NCI-H2107 treated with DMSO at 0.1 percent for 48 hours (cell line): ENCODE results near the gene DACH1.

Experiments used
- DNase-seq: peaks from one replicate; lab custom pipeline; 2025; ENCODE audit not compliant: unreplicated experiment; lab: John Stamatoyannopoulos, UW

DACH1 gene

GRCh38 chr13:71593566-71593965 lies 273.4 kb downstream of the DACH1 start:
- no peak for DNase-seq

GRCh38 chr13:71591374-71591773 lies 275.6 kb downstream of the DACH1 start:
- no peak for DNase-seq

GRCh38 chr13:71590654-71591148 lies 276.3 kb downstream of the DACH1 start:
- no peak for DNase-seq

DNA sequence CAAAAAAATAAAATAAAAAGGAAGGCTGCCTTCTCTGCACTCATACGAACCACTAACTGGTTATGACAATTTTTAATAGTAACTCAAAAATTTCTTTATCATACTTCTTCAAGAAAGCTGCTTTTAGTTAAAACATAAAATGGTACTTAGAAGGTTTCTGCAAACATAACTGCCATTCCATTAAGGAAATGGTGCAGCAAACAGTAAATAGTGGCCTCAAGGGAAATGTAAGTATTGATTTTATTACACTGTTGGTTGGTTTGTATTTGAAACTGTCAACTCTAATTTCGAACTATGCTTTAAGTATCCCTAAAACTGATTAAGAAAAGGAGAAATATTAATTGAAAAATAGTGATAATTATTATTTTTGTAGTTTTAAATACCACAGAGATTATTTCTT lies 278.0 kb downstream of the DACH1 start:
- peak; percentile 67 for DNase-seq

- peak; percentile 82 for DNase-seq
Observed at GRCh38 chr13:71587817-71588216, 279.2 kb downstream of the DACH1 start.

- no peak for DNase-seq
Observed at GRCh38 chr13:71587193-71587592, 279.8 kb downstream of the DACH1 start.

DNA sequence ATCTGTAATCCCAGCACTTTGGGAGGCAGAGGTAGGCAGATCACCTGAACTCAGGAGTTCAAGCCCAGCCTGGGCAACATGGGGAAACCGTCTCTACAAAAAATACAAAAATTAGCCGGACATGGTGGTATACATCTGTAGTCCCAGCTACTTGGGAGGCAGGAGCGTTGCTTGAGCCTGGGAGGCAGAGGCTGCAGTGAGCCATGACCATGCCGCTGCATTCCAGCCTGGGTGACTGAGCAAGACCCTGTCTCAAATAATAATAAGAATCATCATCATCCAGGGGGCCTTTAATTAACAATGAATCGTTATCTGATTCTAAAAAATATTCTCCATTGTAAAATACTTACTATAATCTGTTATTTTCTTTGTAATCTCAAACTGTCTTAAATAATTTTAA lies 283.4 kb downstream of the DACH1 start:
- no peak for DNase-seq

- no peak for DNase-seq
Observed at GRCh38 chr13:71580614-71581013, 286.4 kb downstream of the DACH1 start.

DNA sequence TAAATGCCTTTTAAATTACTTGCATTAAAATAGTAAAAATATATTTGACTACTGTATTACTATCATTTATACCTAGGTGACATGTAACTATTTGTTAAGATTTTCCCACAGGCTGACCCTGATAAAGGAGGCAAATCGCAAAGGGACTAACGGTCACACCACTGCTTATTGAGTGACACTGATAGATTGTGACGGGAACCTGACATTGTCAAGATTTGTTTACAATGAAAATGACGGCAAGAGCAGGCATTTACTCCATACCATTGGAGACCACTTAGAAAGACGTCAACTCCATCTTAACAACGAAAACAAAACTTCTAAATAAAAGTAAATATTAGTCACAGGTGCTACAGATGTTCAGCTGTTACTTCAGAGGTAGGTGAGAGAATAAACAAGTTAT lies 289.0 kb downstream of the DACH1 start:
- DNase-seq: no peak

DNA sequence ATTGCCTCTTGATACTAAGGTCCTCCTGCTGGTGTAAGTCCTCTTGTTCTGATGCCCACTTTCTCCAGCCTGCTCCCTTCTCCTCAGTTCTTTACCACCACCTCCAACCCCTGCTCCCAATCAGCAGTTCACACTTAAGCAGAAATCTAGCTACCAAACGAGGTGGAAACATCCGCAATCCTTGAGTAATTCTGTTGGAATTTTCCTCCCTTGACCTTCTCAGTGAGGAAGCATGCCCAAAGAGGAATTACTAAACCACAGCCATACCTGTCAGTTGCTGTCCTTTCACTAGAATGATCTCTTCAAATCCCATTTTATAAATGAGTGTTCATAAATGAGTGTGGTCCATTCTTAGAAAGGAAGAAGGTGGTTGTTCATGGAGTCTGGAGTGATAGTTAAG lies 289.9 kb downstream of the DACH1 start:
- DNase-seq: no peak

- no peak for DNase-seq
Observed at GRCh38 chr13:71576571-71576970, 290.4 kb downstream of the DACH1 start.

GRCh38 chr13:71546881-71547280 lies 320.1 kb downstream of the DACH1 start:
- no peak for DNase-seq

DNA sequence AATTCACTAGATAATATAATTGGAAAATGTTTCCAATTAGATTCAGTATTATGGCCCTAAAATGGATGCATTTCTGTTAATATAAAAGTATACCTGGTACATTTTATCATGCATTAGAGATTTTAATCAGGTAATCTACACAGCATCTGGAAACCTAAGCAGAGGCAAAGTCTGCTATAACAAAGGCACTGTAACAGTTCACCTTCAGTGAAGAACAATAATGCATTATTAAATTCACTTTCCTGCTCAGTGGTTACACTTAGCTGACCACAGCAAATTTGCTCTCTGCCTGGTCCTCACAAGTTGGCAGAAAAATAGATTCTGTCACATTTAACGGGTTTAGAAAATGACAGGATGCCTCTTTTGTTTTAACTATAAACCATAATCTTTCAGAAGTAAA lies 326.9 kb downstream of the DACH1 start:
- DNase-seq: peak; percentile 4

DNA sequence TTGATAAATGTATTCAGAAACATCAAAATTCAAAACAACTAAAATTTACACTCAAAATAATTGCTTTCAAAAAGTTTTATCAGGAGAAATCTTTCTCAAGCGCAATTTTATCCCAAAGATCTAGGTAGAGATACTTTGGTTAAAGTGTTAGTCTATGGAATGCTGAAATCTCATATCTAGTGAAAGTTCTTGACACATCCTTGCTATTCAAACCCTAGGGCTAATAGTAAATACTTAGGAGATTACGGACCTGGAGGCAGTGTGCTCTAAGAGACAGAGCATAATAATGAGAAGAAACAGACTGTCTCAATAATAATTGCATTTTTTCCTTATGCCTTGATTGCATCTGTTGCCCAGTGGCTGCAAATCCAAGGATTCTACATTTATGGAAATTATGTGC lies 330.8 kb downstream of the DACH1 start:
- DNase-seq: no peak

DNA sequence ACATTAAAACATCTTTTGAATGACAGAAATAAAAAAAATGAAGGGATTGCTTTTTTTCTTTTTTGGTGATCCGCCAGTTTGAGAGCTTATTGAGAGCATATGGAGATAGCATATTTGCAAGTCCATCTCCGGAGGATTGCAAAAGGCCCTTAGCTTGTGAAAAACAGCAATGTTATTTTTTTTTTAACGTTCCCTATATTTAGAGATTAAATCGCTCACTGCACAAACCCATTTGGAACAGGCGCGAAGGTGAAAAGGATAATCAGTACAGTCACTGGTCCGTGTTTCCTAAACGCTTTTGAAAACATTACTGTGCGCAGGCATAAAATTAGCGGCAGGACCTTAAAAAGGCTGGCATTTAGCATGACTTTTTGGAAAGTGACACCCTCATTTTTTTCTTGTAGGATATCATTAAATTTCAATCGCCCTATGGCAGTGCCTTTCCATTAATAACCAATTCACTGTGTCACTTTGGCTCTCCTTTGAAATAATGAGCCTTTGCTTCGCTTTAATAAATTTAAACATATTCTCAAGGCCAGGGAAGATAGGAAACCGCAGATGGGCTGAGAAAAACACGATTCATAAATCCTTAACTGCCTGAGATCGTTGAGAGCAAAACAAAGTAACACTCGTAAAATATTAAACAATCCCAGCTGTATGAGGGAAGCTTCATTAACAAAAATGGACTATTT lies 342.2 kb downstream of the DACH1 start:
- no peak for DNase-seq

GRCh38 chr13:71524245-71524612 lies 342.8 kb downstream of the DACH1 start:
- no peak for DNase-seq

DNA sequence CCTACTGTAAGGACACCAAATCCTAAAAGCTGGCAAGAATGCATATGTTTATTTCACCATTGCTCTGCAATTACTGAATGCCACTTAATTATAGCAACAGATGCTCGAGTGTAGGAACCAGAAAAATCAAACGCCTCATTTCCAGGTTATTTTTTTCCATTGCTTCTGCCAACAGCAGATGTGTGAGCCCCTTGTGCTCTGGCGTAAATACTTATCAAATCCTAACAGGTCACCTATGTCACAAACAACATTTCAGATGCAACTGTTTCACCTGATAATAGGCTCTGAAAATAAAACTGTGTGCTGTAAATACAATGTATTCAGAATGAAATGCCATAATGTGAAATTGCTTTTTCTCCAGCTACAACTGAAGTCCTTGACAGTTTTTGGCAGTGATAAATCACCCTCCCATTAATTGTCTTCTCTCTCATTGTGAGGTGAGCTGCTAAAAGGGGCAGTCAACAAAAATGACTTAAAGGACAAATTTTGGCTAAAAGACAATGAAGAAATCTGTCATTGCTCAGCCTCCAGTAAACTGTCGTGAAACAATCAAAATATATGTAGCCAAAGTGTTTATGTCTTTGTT lies 344.0 kb downstream of the DACH1 start:
- no peak for DNase-seq

DNA sequence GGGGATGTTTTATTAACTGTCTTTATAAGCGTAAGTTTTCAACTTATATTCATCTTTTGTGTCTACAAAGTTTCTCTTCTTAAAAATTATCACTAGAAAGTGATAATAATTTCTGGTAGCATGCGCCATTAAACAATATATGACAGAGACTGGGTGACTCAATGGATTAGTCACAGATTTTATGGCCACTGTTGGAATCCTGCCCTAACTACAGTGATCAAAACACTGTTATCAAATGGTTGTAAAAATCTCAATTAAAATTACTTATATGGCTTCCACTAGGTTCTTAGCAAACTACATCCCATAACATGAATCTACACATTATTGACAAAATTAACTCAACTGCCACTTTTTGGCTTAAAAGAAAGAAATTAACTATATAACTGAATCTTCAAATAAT lies 350.0 kb downstream of the DACH1 start:
- no peak for DNase-seq

DNA sequence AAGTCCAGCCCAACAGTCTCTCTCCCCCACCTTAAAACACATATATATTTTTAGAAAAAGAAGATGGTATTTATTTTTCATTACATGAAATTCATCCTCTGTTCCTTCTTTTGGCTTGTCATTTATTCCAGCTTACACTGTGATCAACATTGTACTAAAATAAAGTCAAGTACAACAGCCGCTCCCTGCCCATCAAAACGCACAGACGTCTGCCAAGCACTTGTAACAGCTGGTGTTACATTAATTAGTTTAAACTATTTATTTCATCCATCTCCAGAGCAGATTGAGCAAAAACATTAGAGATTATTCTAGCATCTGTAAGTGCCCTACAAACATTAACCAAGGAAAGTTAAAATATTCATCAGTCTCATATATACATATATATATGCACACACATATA lies 350.5 kb downstream of the DACH1 start:
- DNase-seq: no peak

DNA sequence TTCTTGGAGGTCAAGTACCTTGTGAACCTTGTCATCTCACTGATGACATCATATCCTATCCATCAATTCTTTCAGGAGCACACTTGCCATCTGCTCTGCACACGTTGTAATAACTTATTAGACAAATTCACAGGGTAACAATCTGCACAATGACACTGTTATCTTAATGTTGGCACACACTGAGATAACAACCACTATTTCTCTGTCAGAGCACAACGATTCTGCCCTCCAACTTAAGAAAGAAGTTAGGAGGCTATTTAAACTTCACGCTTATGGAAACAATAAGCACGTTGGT lies 351.3 kb downstream of the DACH1 start:
- no peak for DNase-seq

GRCh38 chr13:71514900-71515743 lies 351.9 kb downstream of the DACH1 start:
- no peak for DNase-seq

DNA sequence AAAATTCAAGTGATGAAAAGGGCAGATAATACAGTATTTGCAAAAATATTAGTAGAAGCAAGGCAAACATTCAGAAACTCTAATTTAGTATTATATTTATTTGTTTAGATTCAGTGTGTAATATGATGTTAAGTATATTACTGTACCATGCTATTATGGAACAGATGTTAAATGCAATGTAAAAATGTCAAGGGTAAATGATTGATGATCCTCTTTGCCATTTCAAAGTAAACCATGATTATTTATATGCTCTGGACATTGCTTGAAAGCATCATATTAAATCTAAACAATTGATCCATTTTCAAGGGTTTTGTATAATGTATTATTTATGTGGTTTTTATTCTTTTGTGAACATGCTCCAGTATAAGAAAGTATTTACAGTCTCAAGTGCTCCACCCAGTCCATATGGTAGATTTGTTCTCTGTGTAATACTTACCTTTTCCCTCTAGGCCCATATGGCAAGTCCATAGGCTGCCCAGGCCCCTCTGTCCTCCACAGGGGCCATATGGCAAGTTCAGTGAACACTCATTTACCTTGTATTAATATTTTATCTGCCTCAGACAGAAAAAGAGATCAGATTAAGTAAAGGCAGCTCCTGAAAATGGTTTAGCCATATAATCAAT lies 353.5 kb downstream of the DACH1 start:
- DNase-seq: no peak
